ENCODE data around the gene LRRIQ4. TPM values are rescaled to one million over a fixed set of nuclear protein-coding genes. Genes with fewer than 3 reads are reported as not detected.

LRRIQ4 gene
- total and polyA plus RNA-seq, 2 donors = not detected

GRCh38 chr3:169850618-169851017 is 37.9 kb downstream of the LRRIQ4 start:
- Histone ChIP-seq H3K36me3 (ENCODE audit: insufficient read depth) (no peaks in the 10 kb centered on the region), H3K4me1 (ENCODE audit: insufficient read depth) (no peaks in the 10 kb centered on the region), H3K27ac (ENCODE audit: low read depth) (no peak overlapping the region), H3K4me3 (ENCODE audit: low read depth, low read length) (no peak overlapping the region)
- DNase-seq (ENCODE audit: extremely low spot score) = no peak

DNA sequence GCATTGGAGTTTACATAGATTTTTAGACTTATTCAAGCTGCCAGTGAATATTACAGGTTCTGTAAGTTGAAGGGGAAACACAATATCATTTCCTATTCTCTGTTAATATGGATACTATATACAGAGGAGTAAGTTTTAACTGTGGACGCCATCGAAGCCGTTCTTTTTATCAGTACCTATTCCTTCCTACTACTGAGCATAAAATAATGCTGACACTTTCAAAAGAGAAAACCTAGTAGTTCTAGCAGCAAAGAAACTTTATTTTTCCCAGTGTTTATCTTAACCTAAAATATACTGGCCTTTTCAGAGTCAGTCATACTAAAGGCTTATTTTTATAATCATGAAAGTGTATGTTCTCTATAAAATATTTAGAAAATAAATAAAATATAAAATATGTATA is 42.8 kb downstream of the LRRIQ4 start:
- no peak overlapping the region for H3K27ac ChIP-seq (ENCODE audit: low read depth)
- H3K4me1 ChIP-seq (ENCODE audit: insufficient read depth) = no peaks in the 10 kb centered on the region
- no peaks in the 10 kb centered on the region for H3K36me3 ChIP-seq (ENCODE audit: insufficient read depth)
- WGBS = 83% methylated on average over 3 of the region's 3 CpGs
- DNase-seq (ENCODE audit: extremely low spot score) = no peak
- H3K4me3 ChIP-seq (ENCODE audit: low read depth, low read length) = no peak overlapping the region

- no peaks in the 10 kb centered on the region for H3K36me3 ChIP-seq (ENCODE audit: insufficient read depth)
- DNase-seq (ENCODE audit: extremely low spot score) = no peak
- 81% methylated on average over 2 of the region's 2 CpGs for WGBS
- no peak overlapping the region for H3K27ac ChIP-seq (ENCODE audit: low read depth)
- no peak overlapping the region for H3K4me3 ChIP-seq (ENCODE audit: low read depth, low read length)
- no peaks in the 10 kb centered on the region for H3K4me1 ChIP-seq (ENCODE audit: insufficient read depth)
Measured at GRCh38 chr3:169857811-169858210, 45.1 kb downstream of the LRRIQ4 start.

DNA sequence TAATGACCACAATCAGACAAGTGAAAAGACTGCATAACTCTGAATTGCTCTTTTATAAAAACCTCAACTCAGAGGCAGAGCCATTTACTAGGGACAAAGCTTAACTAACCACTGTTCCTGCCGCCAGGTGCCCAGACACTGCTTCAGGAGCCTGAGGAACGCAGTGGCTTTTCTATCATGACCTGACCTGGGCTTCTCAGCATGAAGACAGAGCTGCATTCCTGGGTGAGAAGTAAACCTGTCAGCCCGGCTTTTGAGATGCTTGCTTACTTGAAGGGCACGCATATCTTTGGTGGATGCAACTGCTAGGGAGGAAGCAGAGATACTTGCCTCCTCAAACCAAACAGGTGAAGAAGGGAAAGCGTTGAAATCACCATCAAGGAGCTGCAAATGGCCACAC is 49.2 kb downstream of the LRRIQ4 start:
- 69% methylated on average over 5 of the region's 5 CpGs for WGBS
- no peaks in the 10 kb centered on the region for H3K36me3 ChIP-seq (ENCODE audit: insufficient read depth)

GRCh38 chr3:169863458-169863899 is 50.8 kb downstream of the LRRIQ4 start:
- DNase-seq (ENCODE audit: extremely low spot score) = peak; percentile 25
- H3K4me1 ChIP-seq (ENCODE audit: insufficient read depth) = no peaks in the 10 kb centered on the region
- H3K36me3 ChIP-seq (ENCODE audit: insufficient read depth) = no peaks in the 10 kb centered on the region
- WGBS = 2% methylated on average over 6 of the region's 6 CpGs
- H3K4me3 ChIP-seq (ENCODE audit: low read depth, low read length) = no peak overlapping the region
- H3K27ac ChIP-seq (ENCODE audit: low read depth) = no peak overlapping the region

More for the DNA sequence above, 49.2 kb downstream of the LRRIQ4 start:
- Histone ChIP-seq H3K4me1 (ENCODE audit: insufficient read depth) (no peaks in the 10 kb centered on the region), H3K4me3 (ENCODE audit: low read depth, low read length) (no peak overlapping the region), H3K27ac (ENCODE audit: low read depth) (no peak overlapping the region)
- no peak for DNase-seq (ENCODE audit: extremely low spot score)

DNA sequence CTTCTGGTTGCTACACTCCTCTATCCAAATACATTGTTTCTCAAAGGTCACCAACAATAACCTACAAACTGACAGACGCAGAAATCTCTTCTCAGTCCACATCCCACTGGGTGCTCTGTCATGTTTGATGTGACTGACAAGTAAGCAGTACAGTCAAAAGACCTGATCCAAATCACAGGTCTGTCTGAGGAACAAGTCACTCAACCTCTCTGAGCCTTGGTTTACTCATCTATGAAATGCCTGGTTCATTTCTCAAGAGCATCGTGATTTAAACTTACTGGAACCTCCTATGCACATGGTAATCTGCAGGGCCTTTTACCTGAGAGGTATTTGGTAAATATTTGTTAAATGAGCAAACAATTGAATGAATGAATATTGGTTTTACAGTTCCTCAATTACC is 51.6 kb downstream of the LRRIQ4 start:
- DNase-seq (ENCODE audit: extremely low spot score) = no peak
- H3K27ac ChIP-seq (ENCODE audit: low read depth) = no peak overlapping the region
- H3K4me1 ChIP-seq (ENCODE audit: insufficient read depth) = no peaks in the 10 kb centered on the region
- no peak overlapping the region for H3K4me3 ChIP-seq (ENCODE audit: low read depth, low read length)
- 89% methylated on average over 2 of the region's 2 CpGs for WGBS
- H3K36me3 ChIP-seq (ENCODE audit: insufficient read depth) = no peaks in the 10 kb centered on the region

DNA sequence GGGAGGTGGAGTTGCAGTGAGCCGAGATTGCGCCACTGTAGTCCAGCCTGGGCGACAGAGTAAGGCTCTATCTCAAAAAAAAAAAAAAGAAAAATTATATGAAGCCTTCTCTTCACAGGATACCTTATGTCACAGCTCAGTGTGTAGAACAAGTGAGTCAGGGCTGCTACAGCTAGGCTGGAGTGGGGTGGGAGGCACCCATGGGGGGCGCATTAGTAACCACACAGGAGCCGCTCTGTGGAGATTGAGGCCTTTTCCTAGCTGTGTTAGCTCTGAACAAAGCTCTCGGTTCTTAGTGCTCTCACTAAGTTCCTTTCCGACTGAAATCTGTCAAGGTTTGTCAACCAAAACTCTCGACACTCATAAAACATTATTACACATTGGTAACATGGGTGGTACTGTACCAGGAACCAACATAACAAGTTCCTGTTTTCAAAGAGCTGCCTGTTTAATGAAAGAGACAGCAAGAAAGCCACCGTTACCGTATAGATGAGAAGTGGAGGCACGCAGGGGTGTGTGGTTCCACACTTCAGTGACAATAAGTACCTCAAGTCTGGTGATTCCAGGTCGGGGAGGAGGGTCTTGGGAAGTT is 52.6 kb downstream of the LRRIQ4 start:
- DNase-seq (ENCODE audit: extremely low spot score) = no peak
- Histone ChIP-seq H3K27ac (ENCODE audit: low read depth) (no peak overlapping the region), H3K36me3 (ENCODE audit: insufficient read depth) (no peaks in the 10 kb centered on the region), H3K4me1 (ENCODE audit: insufficient read depth) (no peaks in the 10 kb centered on the region), H3K4me3 (ENCODE audit: low read depth, low read length) (no peak overlapping the region)
- 69% methylated on average over 12 of the region's 12 CpGs for WGBS

GRCh38 chr3:169867584-169868210 is 55.0 kb downstream of the LRRIQ4 start:
- WGBS = 93% methylated on average over 3 of the region's 3 CpGs
- H3K4me1 ChIP-seq (ENCODE audit: insufficient read depth) = no peaks in the 10 kb centered on the region
- no peak for DNase-seq (ENCODE audit: extremely low spot score)
- H3K27ac ChIP-seq (ENCODE audit: low read depth) = no peak overlapping the region
- no peaks in the 10 kb centered on the region for H3K36me3 ChIP-seq (ENCODE audit: insufficient read depth)
- no peak overlapping the region for H3K4me3 ChIP-seq (ENCODE audit: low read depth, low read length)

DNA sequence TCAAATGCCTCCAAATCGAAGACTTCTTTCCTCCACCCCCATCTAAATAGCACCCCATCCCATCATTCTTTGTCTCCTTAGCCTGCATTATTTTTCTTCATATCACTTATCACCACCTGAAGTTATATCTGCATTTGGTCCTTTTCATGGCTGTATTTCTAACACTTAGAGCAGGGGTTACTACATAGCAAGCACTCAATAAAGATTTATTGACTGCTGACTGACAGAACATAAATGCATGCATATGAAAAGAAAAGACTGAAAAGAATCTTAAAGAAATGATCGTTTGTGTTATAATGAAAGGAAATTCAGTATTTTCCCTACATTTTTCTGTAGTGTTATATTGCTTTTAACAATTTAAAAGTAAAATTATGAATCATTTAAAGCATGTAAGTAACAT is 55.7 kb downstream of the LRRIQ4 start:
- Histone ChIP-seq H3K27ac (ENCODE audit: low read depth) (no peak overlapping the region), H3K4me1 (ENCODE audit: insufficient read depth) (peaks cover 1% of the 10 kb centered on the region), H3K36me3 (ENCODE audit: insufficient read depth) (no peaks in the 10 kb centered on the region), H3K4me3 (ENCODE audit: low read depth, low read length) (no peak overlapping the region)
- 70% methylated on average over 2 of the region's 2 CpGs for WGBS
- no peak for DNase-seq (ENCODE audit: extremely low spot score)

DNA sequence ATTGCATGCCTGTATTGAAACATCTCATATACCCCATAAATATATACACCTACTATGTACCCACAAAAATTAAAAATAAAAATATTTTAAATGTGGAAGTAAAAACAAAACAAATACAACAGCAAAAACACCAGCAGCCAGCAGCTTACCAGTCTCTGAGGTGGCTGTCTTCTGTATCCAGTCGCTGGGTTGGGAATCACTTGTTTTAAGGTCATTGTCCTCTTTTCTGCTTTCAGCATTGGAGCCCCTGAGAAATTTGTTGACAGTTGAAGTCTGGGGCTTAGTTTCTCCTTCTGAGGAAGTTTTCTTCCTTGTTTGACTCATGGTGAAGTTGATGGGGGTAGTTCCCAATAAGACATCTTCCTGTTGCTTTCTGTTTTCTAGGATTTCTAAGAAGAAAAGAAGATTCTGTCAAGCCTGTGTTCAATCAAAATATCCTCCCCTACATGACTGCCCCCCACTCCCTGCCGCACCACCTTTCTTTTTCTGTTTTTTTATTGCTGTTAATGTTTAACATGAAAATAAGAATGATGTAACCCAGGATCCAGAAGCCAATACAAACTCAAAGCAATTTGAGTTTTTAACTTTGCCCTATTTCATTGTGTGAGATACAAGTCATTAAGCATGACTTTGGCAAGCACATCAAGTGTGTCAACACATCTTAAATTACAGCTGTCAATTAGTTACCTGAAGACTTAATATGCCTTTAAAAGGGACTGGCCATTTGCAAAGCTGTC is 57.0 kb downstream of the LRRIQ4 start, which contains the start of gene LRRC31:
LRRC31 (minus strand) TSS at position 452 of the 737 bp plus-strand sequence; CDS start at position 324, 128 bp downstream.
- 65% methylated on average over 2 of the region's 2 CpGs for WGBS

GRCh38 chr3:169871129-169871886 is 58.6 kb downstream of the LRRIQ4 start:
- H3K27ac ChIP-seq (ENCODE audit: low read depth) = no peak overlapping the region
- DNase-seq (ENCODE audit: extremely low spot score) = no peak
- H3K36me3 ChIP-seq (ENCODE audit: insufficient read depth) = no peaks in the 10 kb centered on the region
- H3K4me3 ChIP-seq (ENCODE audit: low read depth, low read length) = no peak overlapping the region
- peaks cover 1% of the 10 kb centered on the region for H3K4me1 ChIP-seq (ENCODE audit: insufficient read depth)
- WGBS = 83% methylated on average over 2 of the region's 2 CpGs

More for the DNA sequence above, 57.0 kb downstream of the LRRIQ4 start, which contains the start of gene LRRC31:
- DNase-seq (ENCODE audit: extremely low spot score) = no peak
- Histone ChIP-seq H3K4me1 (ENCODE audit: insufficient read depth) (peaks cover 1% of the 10 kb centered on the region), H3K4me3 (ENCODE audit: low read depth, low read length) (no peak within 1 kb of the TSS), H3K27ac (ENCODE audit: low read depth) (no peak within 1 kb of the TSS), H3K36me3 (ENCODE audit: insufficient read depth) (no peaks in the 10 kb centered on the region)

DNA sequence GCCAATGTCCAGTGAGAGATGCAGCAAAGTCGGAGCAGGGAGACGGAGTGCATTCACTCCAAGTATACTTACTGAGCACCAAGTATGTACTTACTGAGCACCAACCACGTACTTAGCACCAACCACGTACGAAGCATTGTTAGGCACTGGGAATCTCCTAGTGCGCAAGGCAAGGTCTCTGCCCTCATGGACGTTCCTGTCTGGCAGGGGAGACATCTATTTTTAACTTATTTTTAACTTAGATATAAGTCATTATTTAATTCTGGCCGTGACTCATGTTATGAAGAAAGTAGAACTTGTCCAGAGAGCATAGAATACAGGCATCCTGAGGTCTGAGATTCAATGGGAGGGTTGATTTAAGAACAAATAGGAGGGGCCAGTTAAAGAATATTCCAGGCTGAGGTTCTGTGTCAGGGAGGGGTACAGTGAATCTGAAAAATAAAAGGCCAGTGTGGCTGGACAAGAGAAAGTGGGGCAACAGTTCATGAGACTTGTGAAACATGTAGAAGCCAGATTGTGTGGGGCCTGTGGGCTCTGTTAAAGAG is 66.4 kb downstream of the LRRIQ4 start:
- Histone ChIP-seq H3K27ac (ENCODE audit: low read depth) (no peak overlapping the region), H3K36me3 (ENCODE audit: insufficient read depth) (no peaks in the 10 kb centered on the region), H3K4me3 (ENCODE audit: low read depth, low read length) (no peak overlapping the region), H3K4me1 (ENCODE audit: insufficient read depth) (no peaks in the 10 kb centered on the region)
- 87% methylated on average over 8 of the region's 8 CpGs for WGBS
- DNase-seq (ENCODE audit: extremely low spot score) = no peak

DNA sequence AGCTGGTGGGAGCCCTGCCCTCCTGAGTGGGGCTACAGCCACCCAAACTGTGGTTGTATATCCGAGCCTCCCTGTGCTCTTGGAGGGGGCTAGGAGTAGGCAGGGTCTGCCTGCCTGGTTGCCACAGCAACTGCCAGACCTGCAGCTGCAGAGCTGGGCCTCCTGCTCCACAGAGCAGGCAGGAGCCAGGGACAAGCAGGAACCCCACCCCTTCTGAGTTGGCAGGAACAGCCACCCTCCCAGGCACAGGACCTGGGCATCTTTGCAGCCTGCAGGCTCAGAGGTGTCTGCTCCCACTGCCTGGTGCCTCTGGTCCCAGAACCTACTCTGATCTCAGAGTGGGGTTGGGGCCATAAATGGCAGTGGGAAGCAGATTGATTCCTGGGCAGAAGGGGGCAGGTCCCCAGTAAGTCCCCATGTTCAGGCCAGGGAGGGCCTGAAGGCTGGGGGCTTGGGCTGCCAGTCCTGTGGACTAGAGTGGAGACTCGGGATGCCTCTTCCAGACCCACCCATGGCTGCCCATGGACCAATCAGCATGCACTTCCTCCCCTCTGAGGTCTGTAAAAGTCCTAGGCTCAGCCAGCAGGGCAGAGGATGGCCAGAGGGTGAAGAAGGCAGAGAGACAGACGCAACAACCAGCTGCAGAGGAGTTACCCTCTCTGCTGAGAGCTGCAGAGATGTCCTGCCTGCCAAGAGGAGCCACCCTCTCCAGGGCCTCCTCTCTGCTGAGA is 67.3 kb downstream of the LRRIQ4 start:
- 70% methylated on average over 3 of the region's 3 CpGs for WGBS
- no peak overlapping the region for H3K4me3 ChIP-seq (ENCODE audit: low read depth, low read length)
- no peaks in the 10 kb centered on the region for H3K36me3 ChIP-seq (ENCODE audit: insufficient read depth)
- H3K4me1 ChIP-seq (ENCODE audit: insufficient read depth) = no peaks in the 10 kb centered on the region
- H3K27ac ChIP-seq (ENCODE audit: low read depth) = no peak overlapping the region
- no peak for DNase-seq (ENCODE audit: extremely low spot score)

All from urinary bladder (tissue), 4 donors.